GM12873 (cell line): ENCODE measurements around the gene FBXO40.

ENCODE experiments used
- TF ChIP-seq, protein P1 (sequence below): IDR thresholded peaks from 2 replicates; pipeline ENCODE4 v1.5.1; 2012; ENCODE audit warnings: low read depth, mild to moderate bottlenecking, moderate library complexity, low read length, control low read depth; ENCODE audit not compliant: insufficient read depth; ENCODE audit errors: missing control alignments

The FBXO40 gene

DNA sequence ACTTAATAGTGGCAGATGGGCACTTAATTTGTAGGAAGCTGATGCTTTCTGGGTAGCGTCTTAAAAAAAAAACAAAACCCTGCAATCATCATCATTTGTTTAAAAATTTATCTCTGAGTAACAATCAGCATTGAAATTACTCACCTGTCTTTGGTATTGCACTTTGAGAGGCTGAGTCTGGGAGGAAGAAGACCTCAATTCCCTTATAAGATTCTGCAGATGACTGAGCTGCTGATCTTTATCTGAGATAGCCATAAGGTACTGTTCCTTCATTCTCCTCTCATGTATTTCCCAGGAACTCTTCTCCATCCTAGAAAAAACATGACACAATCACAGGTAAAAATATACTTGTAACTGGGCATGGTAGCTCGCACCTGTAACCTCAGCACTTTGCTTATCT, 84.0 kb downstream of the FBXO40 start:
- TF ChIP-seq, protein P1, sequence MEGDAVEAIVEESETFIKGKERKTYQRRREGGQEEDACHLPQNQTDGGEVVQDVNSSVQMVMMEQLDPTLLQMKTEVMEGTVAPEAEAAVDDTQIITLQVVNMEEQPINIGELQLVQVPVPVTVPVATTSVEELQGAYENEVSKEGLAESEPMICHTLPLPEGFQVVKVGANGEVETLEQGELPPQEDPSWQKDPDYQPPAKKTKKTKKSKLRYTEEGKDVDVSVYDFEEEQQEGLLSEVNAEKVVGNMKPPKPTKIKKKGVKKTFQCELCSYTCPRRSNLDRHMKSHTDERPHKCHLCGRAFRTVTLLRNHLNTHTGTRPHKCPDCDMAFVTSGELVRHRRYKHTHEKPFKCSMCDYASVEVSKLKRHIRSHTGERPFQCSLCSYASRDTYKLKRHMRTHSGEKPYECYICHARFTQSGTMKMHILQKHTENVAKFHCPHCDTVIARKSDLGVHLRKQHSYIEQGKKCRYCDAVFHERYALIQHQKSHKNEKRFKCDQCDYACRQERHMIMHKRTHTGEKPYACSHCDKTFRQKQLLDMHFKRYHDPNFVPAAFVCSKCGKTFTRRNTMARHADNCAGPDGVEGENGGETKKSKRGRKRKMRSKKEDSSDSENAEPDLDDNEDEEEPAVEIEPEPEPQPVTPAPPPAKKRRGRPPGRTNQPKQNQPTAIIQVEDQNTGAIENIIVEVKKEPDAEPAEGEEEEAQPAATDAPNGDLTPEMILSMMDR, result no peak
